ENCODE measurements around the gene CPA4. TPM values are rescaled to one million over a fixed set of nuclear protein-coding genes. Genes with fewer than 3 reads are reported as not detected.

CPA4 gene
- total RNA-seq, 2 experiments from 2014 or later = not detected

GRCh38 chr7:130349911-130350782 lies 57.2 kb downstream of the CPA4 start:
- POLR2A ChIA-PET = no interaction called here
- no peaks in the 10 kb centered on the region for H3K9me3 Mint-ChIP-seq
- CTCF ChIA-PET = no interaction called here
- peaks cover 20% of the 10 kb centered on the region for H3K4me1 Mint-ChIP-seq
- no peak overlapping the region for H3K4me3 Mint-ChIP-seq
- peaks cover 8% of the 10 kb centered on the region for H3K27me3 Mint-ChIP-seq
- no peak for DNase-seq
- no peaks in the 10 kb centered on the region for H3K36me3 Mint-ChIP-seq (ENCODE audit: low read depth)
- H3K27ac Mint-ChIP-seq = no peak overlapping the region

GRCh38 chr7:130350945-130351790 lies 58.2 kb downstream of the CPA4 start:
- POLR2A ChIA-PET = no interaction called here
- peaks cover 6% of the 10 kb centered on the region for H3K27me3 Mint-ChIP-seq
- no peak overlapping the region for H3K27ac Mint-ChIP-seq
- H3K9me3 Mint-ChIP-seq = no peaks in the 10 kb centered on the region
- CTCF ChIA-PET = no interaction called here
- peaks cover 20% of the 10 kb centered on the region for H3K4me1 Mint-ChIP-seq
- H3K4me3 Mint-ChIP-seq = no peak overlapping the region
- no peaks in the 10 kb centered on the region for H3K36me3 Mint-ChIP-seq (ENCODE audit: low read depth)
- no peak for DNase-seq

GRCh38 chr7:130351791-130352090 lies 58.8 kb downstream of the CPA4 start:
- ChIA-PET POLR2A (no interaction called here), CTCF (no interaction called here)
- Mint-ChIP-seq H3K27ac (no peak overlapping the region), H3K4me1 (peaks cover 20% of the 10 kb centered on the region), H3K27me3 (peaks cover 6% of the 10 kb centered on the region), H3K9me3 (no peaks in the 10 kb centered on the region), H3K4me3 (no peak overlapping the region), H3K36me3 (ENCODE audit: low read depth) (no peaks in the 10 kb centered on the region)
- DNase-seq = no peak

- Mint-ChIP-seq H3K27me3 (peaks cover 6% of the 10 kb centered on the region), H3K27ac (no peak overlapping the region), H3K4me3 (no peak overlapping the region), H3K9me3 (no peaks in the 10 kb centered on the region), H3K4me1 (peaks cover 20% of the 10 kb centered on the region), H3K36me3 (ENCODE audit: low read depth) (no peaks in the 10 kb centered on the region)
- CTCF ChIA-PET = no interaction called here
- POLR2A ChIA-PET = no interaction called here
- DNase-seq = no peak
Measured at GRCh38 chr7:130352194-130353074, 59.5 kb downstream of the CPA4 start.

- POLR2A ChIA-PET = no interaction called here
Measured at GRCh38 chr7:130353196-130353595, 60.2 kb downstream of the CPA4 start.

GRCh38 chr7:130356121-130356875 lies 63.3 kb downstream of the CPA4 start:
- peaks cover 5% of the 10 kb centered on the region for H3K4me1 Mint-ChIP-seq
- peaks cover 12% of the 10 kb centered on the region for H3K9me3 Mint-ChIP-seq
- ChIA-PET CTCF (no interaction called here), POLR2A (no interaction called here)
- H3K36me3 Mint-ChIP-seq (ENCODE audit: low read depth) = no peaks in the 10 kb centered on the region
- H3K4me3 Mint-ChIP-seq = no peak overlapping the region
- no peak overlapping the region for H3K27ac Mint-ChIP-seq
- DNase-seq = no peak
- peaks cover 6% of the 10 kb centered on the region for H3K27me3 Mint-ChIP-seq

More at GRCh38 chr7:130353196-130353595, 60.2 kb downstream of the CPA4 start:
- H3K9me3 Mint-ChIP-seq = no peaks in the 10 kb centered on the region
- no peaks in the 10 kb centered on the region for H3K36me3 Mint-ChIP-seq (ENCODE audit: low read depth)
- CTCF ChIA-PET = no interaction called here
- H3K4me3 Mint-ChIP-seq = no peak overlapping the region
- peaks cover 20% of the 10 kb centered on the region for H3K4me1 Mint-ChIP-seq
- peaks cover 6% of the 10 kb centered on the region for H3K27me3 Mint-ChIP-seq
- H3K27ac Mint-ChIP-seq = no peak overlapping the region
- DNase-seq = no peak

- Mint-ChIP-seq H3K9me3 (peaks cover 12% of the 10 kb centered on the region), H3K27me3 (peaks cover 6% of the 10 kb centered on the region), H3K36me3 (ENCODE audit: low read depth) (no peaks in the 10 kb centered on the region), H3K27ac (no peak overlapping the region), H3K4me1 (peaks cover 2% of the 10 kb centered on the region), H3K4me3 (no peak overlapping the region)
- POLR2A ChIA-PET = no interaction called here
- DNase-seq = no peak
- CTCF ChIA-PET = no interaction called here
Measured at GRCh38 chr7:130356876-130357611, 64.1 kb downstream of the CPA4 start.

GRCh38 chr7:130358471-130358870 lies 65.5 kb downstream of the CPA4 start:
- H3K9me3 Mint-ChIP-seq = peaks cover 12% of the 10 kb centered on the region
- no peak overlapping the region for H3K27ac Mint-ChIP-seq
- DNase-seq = no peak
- ChIA-PET CTCF (no interaction called here), POLR2A (no interaction called here)
- no peaks in the 10 kb centered on the region for H3K36me3 Mint-ChIP-seq (ENCODE audit: low read depth)
- no peak overlapping the region for H3K4me3 Mint-ChIP-seq
- H3K4me1 Mint-ChIP-seq = peaks cover 3% of the 10 kb centered on the region
- H3K27me3 Mint-ChIP-seq = peaks cover 2% of the 10 kb centered on the region

- CTCF ChIA-PET = no interaction called here
- POLR2A ChIA-PET = no interaction called here
- no peaks in the 10 kb centered on the region for H3K27me3 Mint-ChIP-seq
- peaks cover 12% of the 10 kb centered on the region for H3K9me3 Mint-ChIP-seq
- no peaks in the 10 kb centered on the region for H3K36me3 Mint-ChIP-seq (ENCODE audit: low read depth)
- no peak for DNase-seq
- H3K4me3 Mint-ChIP-seq = no peak overlapping the region
- H3K27ac Mint-ChIP-seq = no peak overlapping the region
- peaks cover 3% of the 10 kb centered on the region for H3K4me1 Mint-ChIP-seq
Measured at GRCh38 chr7:130359276-130359857, 66.4 kb downstream of the CPA4 start.

- ChIA-PET CTCF (no interaction called here), POLR2A (no interaction called here)
- no peak overlapping the region for H3K27ac Mint-ChIP-seq
- peaks cover 12% of the 10 kb centered on the region for H3K9me3 Mint-ChIP-seq
- H3K4me3 Mint-ChIP-seq = no peak overlapping the region
- H3K27me3 Mint-ChIP-seq = no peaks in the 10 kb centered on the region
- H3K36me3 Mint-ChIP-seq (ENCODE audit: low read depth) = no peaks in the 10 kb centered on the region
- H3K4me1 Mint-ChIP-seq = peaks cover 3% of the 10 kb centered on the region
- no peak for DNase-seq
Measured at GRCh38 chr7:130360518-130360917, 67.6 kb downstream of the CPA4 start.

- ChIA-PET POLR2A (no interaction called here), CTCF (interaction anchor here (0.6 kb wide), 1 partner anchor 471 kb away, joined by 3 read pairs; no protein-coding TSS in a partner anchor)
- H3K4me1 Mint-ChIP-seq = peaks cover 3% of the 10 kb centered on the region
- peaks cover 12% of the 10 kb centered on the region for H3K9me3 Mint-ChIP-seq
- DNase-seq = no peak
- H3K27ac Mint-ChIP-seq = no peak overlapping the region
- no peak overlapping the region for H3K4me3 Mint-ChIP-seq
- no peaks in the 10 kb centered on the region for H3K36me3 Mint-ChIP-seq (ENCODE audit: low read depth)
- no peaks in the 10 kb centered on the region for H3K27me3 Mint-ChIP-seq
Measured at GRCh38 chr7:130361681-130362080, 68.7 kb downstream of the CPA4 start.
